Stimulated activated CD4-positive, alpha-beta T cell treated with anti-CD3 and anti-CD28 coated beads, Interleukin-12 subunit alpha, Interleukin-12 subunit beta, amount 100 ng/mL, for 4 hours (primary cell): ENCODE results near the gene PPP1R14B.
A peak's percentile ranks its signal among the peaks of the same experiment; 100 is the strongest.

Experiments used
- DNase-seq: peaks from one replicate; pipeline ENCODE4 v3.0.0-alpha.2; 2020

The PPP1R14B gene

GRCh38 chr11:64229744-64230170, 17.0 kb downstream of the PPP1R14B start:
- DNase-seq, result no peak

GRCh38 chr11:64229090-64229743, 17.5 kb downstream of the PPP1R14B start:
- DNase-seq, result no peak

GRCh38 chr11:64227405-64227956, 19.3 kb downstream of the PPP1R14B start:
- DNase-seq, result no peak

- peak; percentile 51 for DNase-seq
Observed at GRCh38 chr11:64226507-64227051, 20.2 kb downstream of the PPP1R14B start.

- peak; percentile 94 for DNase-seq
Observed at GRCh38 chr11:64225608-64226506, 20.9 kb downstream of the PPP1R14B start, which contains the start of the genes NUDT22 and TRPT1. Gene NUDT22 (plus strand): TSS chr11:64226274. CDS start chr11:64226653, 379 bp downstream. Gene TRPT1 (minus strand): TSS chr11:64226186. CDS start chr11:64225860, 326 bp downstream.

GRCh38 chr11:64224891-64225607, 21.7 kb downstream of the PPP1R14B start:
- no peak for DNase-seq

- DNase-seq, result no peak
Observed at GRCh38 chr11:64224151-64224890, 22.4 kb downstream of the PPP1R14B start.

GRCh38 chr11:64223001-64223651, 23.6 kb downstream of the PPP1R14B start:
- DNase-seq, result no peak

- no peak for DNase-seq
Observed at GRCh38 chr11:64222651-64223000, 24.1 kb downstream of the PPP1R14B start.

- no peak for DNase-seq
Observed at GRCh38 chr11:64220798-64221197, 25.9 kb downstream of the PPP1R14B start.

GRCh38 chr11:64220271-64220670, 26.5 kb downstream of the PPP1R14B start:
- DNase-seq, result no peak

GRCh38 chr11:64219755-64220154, 27.0 kb downstream of the PPP1R14B start:
- no peak for DNase-seq

- DNase-seq, result no peak
Observed at GRCh38 chr11:64219354-64219684, 27.4 kb downstream of the PPP1R14B start.

- no peak for DNase-seq
Observed at GRCh38 chr11:64218628-64219353, 28.0 kb downstream of the PPP1R14B start.

GRCh38 chr11:64216879-64217278, 29.9 kb downstream of the PPP1R14B start:
- no peak for DNase-seq

- no peak for DNase-seq
Observed at GRCh38 chr11:64211181-64211872, 35.4 kb downstream of the PPP1R14B start.

GRCh38 chr11:64210301-64211020, 36.3 kb downstream of the PPP1R14B start:
- no peak for DNase-seq

- DNase-seq, result no peak
Observed at GRCh38 chr11:64209563-64209843, 37.2 kb downstream of the PPP1R14B start.

GRCh38 chr11:64208796-64209562, 37.8 kb downstream of the PPP1R14B start:
- no peak for DNase-seq
